ENCODE data around the gene MAP10.

MAP10 gene, protein sequence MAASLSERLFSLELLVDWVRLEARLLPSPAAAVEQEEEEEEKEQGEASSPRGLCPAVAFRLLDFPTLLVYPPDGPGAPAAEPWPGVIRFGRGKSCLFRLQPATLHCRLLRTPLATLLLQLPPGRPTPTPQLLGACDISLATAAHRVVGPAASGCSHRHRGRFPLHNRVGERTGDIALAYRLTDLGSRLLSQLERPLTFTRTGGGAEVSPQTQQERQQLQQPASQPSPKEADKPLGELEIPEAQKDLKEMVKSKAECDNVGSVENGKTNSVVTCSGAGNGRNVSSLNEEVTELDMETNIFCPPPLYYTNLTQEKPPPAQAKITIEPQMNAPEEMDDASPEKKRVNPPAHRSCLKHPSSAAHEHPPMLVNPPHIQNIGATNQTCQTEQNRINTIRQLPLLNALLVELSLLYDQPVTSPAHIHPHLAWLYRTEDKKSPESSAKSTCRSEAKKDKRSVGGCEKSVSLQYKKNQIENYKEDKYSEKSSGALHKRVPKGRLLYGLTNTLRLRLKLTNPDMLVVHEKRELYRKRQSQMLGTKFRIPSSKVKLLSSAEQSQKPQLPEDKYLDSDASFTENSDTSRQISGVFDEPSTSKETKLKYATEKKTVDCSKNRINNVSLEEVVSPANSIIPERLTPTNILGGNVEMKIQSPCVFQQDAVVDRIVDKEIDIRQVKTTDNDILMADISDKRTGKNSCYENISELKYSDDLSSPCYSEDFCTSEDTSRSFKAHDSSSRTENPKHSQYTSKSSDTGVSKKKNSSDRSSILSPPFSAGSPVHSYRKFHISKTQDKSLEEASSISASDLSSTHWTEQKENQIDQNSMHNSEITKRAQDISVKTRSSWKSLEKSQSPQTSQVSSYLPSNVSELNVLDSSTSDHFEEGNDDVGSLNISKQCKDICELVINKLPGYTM

DNA sequence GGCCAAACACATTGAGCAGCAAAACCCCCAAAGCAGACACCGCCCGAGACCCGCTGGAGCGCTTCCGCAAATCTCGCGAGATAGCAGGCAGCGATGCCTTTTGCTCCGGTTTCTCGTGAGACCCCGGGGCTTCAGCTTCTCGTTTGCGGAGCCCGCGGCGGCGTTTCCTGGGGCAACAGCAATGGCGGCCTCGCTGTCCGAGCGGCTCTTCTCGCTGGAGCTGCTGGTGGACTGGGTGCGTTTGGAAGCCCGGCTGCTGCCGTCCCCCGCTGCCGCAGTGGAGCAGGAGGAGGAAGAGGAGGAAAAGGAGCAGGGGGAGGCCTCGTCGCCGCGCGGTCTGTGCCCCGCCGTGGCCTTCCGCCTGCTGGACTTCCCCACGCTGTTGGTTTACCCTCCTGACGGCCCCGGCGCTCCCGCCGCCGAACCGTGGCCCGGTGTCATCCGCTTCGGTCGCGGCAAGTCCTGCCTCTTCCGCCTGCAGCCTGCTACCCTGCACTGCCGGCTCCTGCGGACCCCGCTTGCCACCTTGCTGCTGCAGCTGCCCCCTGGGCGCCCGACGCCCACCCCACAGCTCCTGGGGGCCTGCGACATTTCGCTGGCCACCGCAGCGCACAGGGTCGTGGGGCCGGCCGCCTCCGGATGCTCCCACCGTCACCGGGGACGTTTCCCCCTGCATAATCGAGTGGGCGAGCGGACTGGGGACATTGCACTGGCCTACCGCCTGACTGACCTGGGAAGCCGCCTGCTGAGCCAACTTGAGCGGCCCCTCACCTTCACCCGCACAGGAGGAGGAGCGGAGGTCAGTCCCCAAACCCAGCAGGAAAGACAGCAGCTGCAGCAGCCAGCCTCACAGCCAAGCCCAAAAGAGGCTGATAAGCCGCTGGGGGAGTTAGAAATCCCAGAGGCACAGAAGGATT lies at the start of gene MAP10:
MAP10 (plus strand) TSS at position 148 of the 917 bp plus-strand sequence; CDS start at position 182, 34 bp downstream.
- no peak within 1 kb of the TSS for H3K4me3 ChIP-seq (ENCODE audit: low read depth, low read length)
- TF ChIP-seq, protein P1, sequence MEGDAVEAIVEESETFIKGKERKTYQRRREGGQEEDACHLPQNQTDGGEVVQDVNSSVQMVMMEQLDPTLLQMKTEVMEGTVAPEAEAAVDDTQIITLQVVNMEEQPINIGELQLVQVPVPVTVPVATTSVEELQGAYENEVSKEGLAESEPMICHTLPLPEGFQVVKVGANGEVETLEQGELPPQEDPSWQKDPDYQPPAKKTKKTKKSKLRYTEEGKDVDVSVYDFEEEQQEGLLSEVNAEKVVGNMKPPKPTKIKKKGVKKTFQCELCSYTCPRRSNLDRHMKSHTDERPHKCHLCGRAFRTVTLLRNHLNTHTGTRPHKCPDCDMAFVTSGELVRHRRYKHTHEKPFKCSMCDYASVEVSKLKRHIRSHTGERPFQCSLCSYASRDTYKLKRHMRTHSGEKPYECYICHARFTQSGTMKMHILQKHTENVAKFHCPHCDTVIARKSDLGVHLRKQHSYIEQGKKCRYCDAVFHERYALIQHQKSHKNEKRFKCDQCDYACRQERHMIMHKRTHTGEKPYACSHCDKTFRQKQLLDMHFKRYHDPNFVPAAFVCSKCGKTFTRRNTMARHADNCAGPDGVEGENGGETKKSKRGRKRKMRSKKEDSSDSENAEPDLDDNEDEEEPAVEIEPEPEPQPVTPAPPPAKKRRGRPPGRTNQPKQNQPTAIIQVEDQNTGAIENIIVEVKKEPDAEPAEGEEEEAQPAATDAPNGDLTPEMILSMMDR (IDR thresholded peaks at IDR 0.05; ENCODE audit: control insufficient read depth, extremely low read depth, insufficient read depth), result no peak
- DNase-seq (ENCODE audit: low read depth), result no peak

DNA sequence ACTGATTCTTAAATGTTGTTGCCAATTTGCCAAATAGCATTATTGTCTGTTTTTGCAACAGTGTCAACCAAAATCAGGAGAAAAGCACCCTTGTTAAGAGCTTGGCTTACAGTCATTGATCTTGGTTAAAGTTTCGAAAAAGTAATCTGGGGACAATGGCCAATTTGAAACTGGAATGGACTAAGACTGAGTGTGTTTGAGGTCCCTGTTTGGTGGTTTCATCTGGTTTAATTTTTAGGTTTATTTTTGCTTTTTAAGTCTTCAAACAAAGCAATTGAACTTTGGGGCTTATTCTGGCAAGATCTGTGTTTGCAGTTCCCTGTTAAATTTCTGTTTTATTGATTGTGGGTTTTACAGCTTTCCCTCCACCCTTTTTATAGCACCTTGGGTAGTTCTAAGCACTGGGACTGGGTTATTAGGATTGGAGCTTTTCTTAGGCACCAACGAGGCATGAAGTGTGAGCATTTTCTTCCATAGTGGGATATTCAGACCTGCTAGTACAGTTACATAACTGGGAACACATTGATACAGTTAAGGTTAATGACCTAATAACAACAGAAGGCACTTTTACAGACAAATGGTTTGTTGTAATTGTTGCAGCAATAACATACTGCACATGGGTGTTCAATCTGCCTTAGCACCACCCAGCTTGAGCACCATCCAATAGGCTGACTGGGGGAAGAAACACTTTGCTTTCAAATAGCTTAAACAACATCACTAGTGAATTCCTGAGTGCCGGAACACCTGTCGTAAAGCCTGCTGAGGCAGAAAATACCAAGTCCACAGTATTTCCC lies 40.6 kb upstream of the MAP10 start:
- DNase-seq (ENCODE audit: low read depth), result peak; percentile 89
- no peak overlapping the region for H3K4me3 ChIP-seq (ENCODE audit: low read depth, low read length)
- TF ChIP-seq, protein P1 (IDR thresholded peaks at IDR 0.05; ENCODE audit: control insufficient read depth, extremely low read depth, insufficient read depth), result no peak

DNA sequence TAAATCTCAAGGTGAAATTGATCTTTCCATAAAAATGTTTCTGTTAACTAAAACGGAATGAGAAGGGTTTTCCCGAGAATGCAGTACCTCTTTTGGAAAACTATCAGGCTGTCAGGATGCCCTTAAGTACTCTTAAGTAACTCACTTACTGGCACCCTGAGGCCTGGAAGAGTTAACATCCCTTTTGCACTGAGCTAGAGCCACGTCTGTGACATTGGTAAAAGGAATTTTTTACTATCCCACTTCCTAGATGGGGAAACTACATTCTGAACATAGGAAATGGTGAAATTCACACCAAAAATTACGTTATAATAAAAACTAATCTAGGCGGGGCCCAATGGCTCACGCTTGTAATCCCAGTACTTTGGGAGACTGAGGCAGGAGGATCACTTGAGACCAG lies 39.7 kb upstream of the MAP10 start:
- TF ChIP-seq, protein P1 (IDR thresholded peaks at IDR 0.05; ENCODE audit: control insufficient read depth, extremely low read depth, insufficient read depth), result no peak
- no peak overlapping the region for H3K4me3 ChIP-seq (ENCODE audit: low read depth, low read length)
- DNase-seq (ENCODE audit: low read depth), result no peak

DNA sequence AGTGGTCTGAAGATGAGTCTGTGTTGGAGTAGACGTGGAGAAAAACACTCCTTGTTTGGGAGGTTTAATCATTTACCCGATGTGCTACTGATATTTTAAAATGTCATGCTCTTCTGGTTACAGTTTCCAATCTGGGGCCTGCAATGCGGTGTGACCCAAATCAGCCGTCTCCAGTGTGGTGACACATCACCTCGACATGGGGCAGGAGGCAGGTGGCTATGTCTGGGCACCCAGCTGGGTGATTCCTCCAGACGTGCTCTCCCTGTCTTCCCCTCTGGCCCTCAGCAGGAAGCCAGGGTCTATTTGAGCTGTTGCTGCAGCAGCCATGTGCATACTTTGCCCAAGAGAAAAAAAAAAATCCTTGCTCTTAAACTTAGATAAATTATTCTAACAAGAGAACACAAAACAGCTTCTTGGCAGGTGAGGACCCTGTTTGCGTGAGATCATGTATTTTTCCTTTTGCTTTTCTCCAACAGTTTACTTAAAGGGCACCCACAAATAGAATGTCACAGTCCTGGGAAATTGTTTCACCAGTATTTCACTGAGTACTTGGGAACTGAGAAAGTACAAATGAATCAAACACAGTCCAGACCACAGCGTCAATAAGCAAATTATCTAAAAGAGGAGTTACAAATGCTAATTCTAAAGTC lies 38.9 kb upstream of the MAP10 start:
- no peak for DNase-seq (ENCODE audit: low read depth)
- no peak overlapping the region for H3K4me3 ChIP-seq (ENCODE audit: low read depth, low read length)
- TF ChIP-seq, protein P1 (IDR thresholded peaks at IDR 0.05; ENCODE audit: control insufficient read depth, extremely low read depth, insufficient read depth), result no peak

DNA sequence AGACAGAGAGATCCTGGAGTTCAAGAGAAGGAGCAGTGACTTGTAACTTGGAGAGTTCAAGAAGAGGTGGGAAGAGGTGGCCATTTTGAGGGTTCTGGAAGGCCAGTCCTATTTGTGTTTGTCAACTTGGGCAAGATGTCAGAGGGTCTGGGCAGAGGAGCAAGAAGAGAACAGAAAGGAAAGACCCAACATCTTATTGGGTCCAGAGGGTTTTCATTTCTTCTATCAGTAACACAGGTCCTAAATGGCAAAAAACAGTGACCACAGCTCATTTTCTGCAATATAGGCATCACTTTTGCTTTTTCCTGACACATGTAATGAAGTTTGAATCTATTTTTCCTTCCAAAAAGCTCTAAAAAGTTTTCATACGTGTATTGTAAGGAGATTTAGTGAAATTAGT lies 38.3 kb upstream of the MAP10 start:
- H3K4me3 ChIP-seq (ENCODE audit: low read depth, low read length), result no peak overlapping the region
- no peak for DNase-seq (ENCODE audit: low read depth)
- TF ChIP-seq, protein P1 (IDR thresholded peaks at IDR 0.05; ENCODE audit: control insufficient read depth, extremely low read depth, insufficient read depth), result no peak

All from LNCaP clone FGC (cell line).